NT2/D1 (cell line): ENCODE data around the gene BBS9.

Experiments
- YY1 ChIP-seq: IDR thresholded peaks from 2 replicates; pipeline ENCODE4 v1.6.1; 2011; ENCODE audit not compliant: insufficient read length, insufficient read depth
- ZNF274 ChIP-seq: IDR thresholded peaks from 2 replicates; pipeline ENCODE4 v1.6.1; 2011; ENCODE audit warnings: mild to moderate bottlenecking, low read depth, low read length

GRCh38 chr7:33356336-33356735 lies 227.0 kb downstream of the BBS9 start:
- TF ChIP-seq ZNF274, result no peak
- no peak for TF ChIP-seq YY1
